ENCODE results near the gene TMEM126B.
A peak's percentile ranks its signal among the peaks of the same experiment; 100 is the strongest.

TMEM126B gene

GRCh38 chr11:85685125-85685819 is 56.9 kb downstream of the TMEM126B start:
- peak; percentile 56 to 79 (median 58) for DNase-seq

- peak; percentile 77 to 95 (median 89) for DNase-seq
Observed at GRCh38 chr11:85685820-85686459, 57.5 kb downstream of the TMEM126B start, which contains the start of gene CCDC89. CCDC89 (minus strand) TSS chr11:85686195; CDS start chr11:85686130, 65 bp downstream.

Measured in NCI-H1417 (cell line).